Fibroblast of lung (primary cell): ENCODE results near the gene CHD3. TPM values are rescaled to one million over a fixed set of nuclear protein-coding genes. Genes with fewer than 3 reads are reported as not detected.

Source experiments
- DNase-seq, 2 donors: peaks; one replicate each; pipeline versions ENCODE4 v3.0.0 to v3.0.0-alpha.2; 2010; ENCODE audit warnings: low read depth in 2 of 2
- H2AFZ ChIP-seq: 2 replicates; pipeline ENCODE4 v1.5.1; 2012; ENCODE audit warnings: low read length, control low read depth, inconsistent platforms
- H3K27ac ChIP-seq: 2 replicates; pipeline ENCODE4 v1.5.1; 2011; ENCODE audit warnings: low read length, control low read depth; ENCODE audit not compliant: insufficient read depth
- H3K27me3 ChIP-seq: 2 replicates; pipeline ENCODE4 v1.5.1; 2011; ENCODE audit warnings: mild to moderate bottlenecking, low read length; ENCODE audit not compliant: control insufficient read depth, insufficient read depth
- H3K36me3 ChIP-seq: 2 replicates; pipeline ENCODE4 v1.5.1; 2011; ENCODE audit warnings: low read length; ENCODE audit not compliant: control insufficient read depth, insufficient read depth
- H3K4me1 ChIP-seq: 2 replicates; pipeline ENCODE4 v1.5.1; 2011; ENCODE audit warnings: low read length; ENCODE audit not compliant: control insufficient read depth, insufficient read depth; ENCODE audit errors: extremely low read depth
- H3K4me2 ChIP-seq: 2 replicates; pipeline ENCODE4 v1.5.1; 2011; ENCODE audit warnings: low read length, control low read depth; ENCODE audit not compliant: insufficient read depth; ENCODE audit errors: extremely low read depth
- H3K4me3 ChIP-seq, 4 experiments: fragments of 200-600 bp in 1 of 4; sonication (generic) in 1 of 4; replicated peaks in 1 of 4; 2 replicates each; pipeline ENCODE4 v1.5.1; 2011 to 2016; ENCODE audit warnings: low read length in 4 of 4, low read depth in 3 of 4, mild to moderate bottlenecking in 3 of 4, control low read depth in 2 of 4, inconsistent platforms in 1 of 4, mixed read lengths in 1 of 4; ENCODE audit not compliant: insufficient read depth in 1 of 4; ENCODE audit errors: control extremely low read depth in 1 of 4
- H3K79me2 ChIP-seq: 2 replicates; pipeline ENCODE4 v1.5.1; 2012; ENCODE audit warnings: mild to moderate bottlenecking, low read length, inconsistent platforms; ENCODE audit not compliant: control insufficient read depth, insufficient read depth
- H3K9ac ChIP-seq: 2 replicates; pipeline ENCODE4 v1.5.1; 2011; ENCODE audit warnings: mild to moderate bottlenecking, low read length, control low read depth; ENCODE audit not compliant: insufficient read depth
- H3K9me3 ChIP-seq: 2 replicates; pipeline ENCODE4 v1.5.1; 2012; ENCODE audit warnings: low read depth, low read length; ENCODE audit not compliant: control insufficient read depth, insufficient read depth
- H4K20me1 ChIP-seq: 2 replicates; pipeline ENCODE4 v1.5.1; 2011; ENCODE audit warnings: low read length; ENCODE audit not compliant: control insufficient read depth, insufficient read depth; ENCODE audit errors: extremely low read depth
- EZH2 ChIP-seq: IDR thresholded peaks from 2 replicates; pipeline ENCODE4 v1.5.1; 2012; ENCODE audit warnings: low read length, control low read depth, mild to moderate bottlenecking; ENCODE audit errors: missing control alignments
- polyA plus RNA-seq, 2 donors: library from polyadenylated mRNA; depleted of rRNA in 1 of 2; stranded (reverse) in 1 of 2; unstranded in 1 of 2; fragments of >200 nt; gene quantifications; 2 replicates each; pipeline ENCODE4 v1.2.1, GENCODE V29; 2011 to 2012; ENCODE audit warnings: missing spikeins in 1 of 2
- total RNA-seq: library from RNA; depleted of rRNA; stranded (reverse); fragments of >200 nt; gene quantifications from 2 replicates; pipeline ENCODE4 v1.2.1, GENCODE V29; 2014
- TF ChIP-seq, protein P1 (sequence below), 2 donors: IDR thresholded peaks in 1 of 2; conservative IDR thresholded peaks in 1 of 2; 1 replicate in 1 of 2; 2 replicates in 1 of 2; pipeline ENCODE4 v1.5.1; 2011 to 2012; ENCODE audit warnings: low read length in 2 of 2, control low read depth in 1 of 2, inconsistent platforms in 1 of 2, low read depth in 1 of 2, mild to moderate bottlenecking in 1 of 2

The CHD3 gene
- total and polyA plus RNA-seq, 2 donors (not counting 1 experiment from before 2014, with no cell fraction given) = 23.8 to 165 TPM

GRCh38 chr17:7843536-7844291, 44.9 kb upstream of the CHD3 start:
- H3K9me3 ChIP-seq = no peaks in the 10 kb centered on the region
- no peaks in the 10 kb centered on the region for H3K27me3 ChIP-seq
- TF ChIP-seq EZH2 = no peak
- TF ChIP-seq, protein P1, sequence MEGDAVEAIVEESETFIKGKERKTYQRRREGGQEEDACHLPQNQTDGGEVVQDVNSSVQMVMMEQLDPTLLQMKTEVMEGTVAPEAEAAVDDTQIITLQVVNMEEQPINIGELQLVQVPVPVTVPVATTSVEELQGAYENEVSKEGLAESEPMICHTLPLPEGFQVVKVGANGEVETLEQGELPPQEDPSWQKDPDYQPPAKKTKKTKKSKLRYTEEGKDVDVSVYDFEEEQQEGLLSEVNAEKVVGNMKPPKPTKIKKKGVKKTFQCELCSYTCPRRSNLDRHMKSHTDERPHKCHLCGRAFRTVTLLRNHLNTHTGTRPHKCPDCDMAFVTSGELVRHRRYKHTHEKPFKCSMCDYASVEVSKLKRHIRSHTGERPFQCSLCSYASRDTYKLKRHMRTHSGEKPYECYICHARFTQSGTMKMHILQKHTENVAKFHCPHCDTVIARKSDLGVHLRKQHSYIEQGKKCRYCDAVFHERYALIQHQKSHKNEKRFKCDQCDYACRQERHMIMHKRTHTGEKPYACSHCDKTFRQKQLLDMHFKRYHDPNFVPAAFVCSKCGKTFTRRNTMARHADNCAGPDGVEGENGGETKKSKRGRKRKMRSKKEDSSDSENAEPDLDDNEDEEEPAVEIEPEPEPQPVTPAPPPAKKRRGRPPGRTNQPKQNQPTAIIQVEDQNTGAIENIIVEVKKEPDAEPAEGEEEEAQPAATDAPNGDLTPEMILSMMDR (conservative IDR thresholded peaks at IDR 0.05 in 1 of 2, IDR thresholded peaks at IDR 0.05 in 1 of 2; ENCODE audit: low read depth in 1 of 2, low read length in 2 of 2) = no peak
- peak overlapping the region; percentile 99 for H3K4me2 ChIP-seq
- H3K9ac ChIP-seq = peak overlapping the region; percentile 98
- H3K4me1 ChIP-seq = peaks cover 25% of the 10 kb centered on the region
- H4K20me1 ChIP-seq = no peaks in the 10 kb centered on the region
- H2AFZ ChIP-seq = no peak overlapping the region
- DNase-seq = peak; percentile 86 to 88
- H3K4me3 ChIP-seq = peak overlapping the region; percentile 85 to 94 (median 90)
- H3K27ac ChIP-seq = peak overlapping the region; percentile 100
- peaks cover 23% of the 10 kb centered on the region for H3K36me3 ChIP-seq
- peaks cover 44% of the 10 kb centered on the region for H3K79me2 ChIP-seq

DNA sequence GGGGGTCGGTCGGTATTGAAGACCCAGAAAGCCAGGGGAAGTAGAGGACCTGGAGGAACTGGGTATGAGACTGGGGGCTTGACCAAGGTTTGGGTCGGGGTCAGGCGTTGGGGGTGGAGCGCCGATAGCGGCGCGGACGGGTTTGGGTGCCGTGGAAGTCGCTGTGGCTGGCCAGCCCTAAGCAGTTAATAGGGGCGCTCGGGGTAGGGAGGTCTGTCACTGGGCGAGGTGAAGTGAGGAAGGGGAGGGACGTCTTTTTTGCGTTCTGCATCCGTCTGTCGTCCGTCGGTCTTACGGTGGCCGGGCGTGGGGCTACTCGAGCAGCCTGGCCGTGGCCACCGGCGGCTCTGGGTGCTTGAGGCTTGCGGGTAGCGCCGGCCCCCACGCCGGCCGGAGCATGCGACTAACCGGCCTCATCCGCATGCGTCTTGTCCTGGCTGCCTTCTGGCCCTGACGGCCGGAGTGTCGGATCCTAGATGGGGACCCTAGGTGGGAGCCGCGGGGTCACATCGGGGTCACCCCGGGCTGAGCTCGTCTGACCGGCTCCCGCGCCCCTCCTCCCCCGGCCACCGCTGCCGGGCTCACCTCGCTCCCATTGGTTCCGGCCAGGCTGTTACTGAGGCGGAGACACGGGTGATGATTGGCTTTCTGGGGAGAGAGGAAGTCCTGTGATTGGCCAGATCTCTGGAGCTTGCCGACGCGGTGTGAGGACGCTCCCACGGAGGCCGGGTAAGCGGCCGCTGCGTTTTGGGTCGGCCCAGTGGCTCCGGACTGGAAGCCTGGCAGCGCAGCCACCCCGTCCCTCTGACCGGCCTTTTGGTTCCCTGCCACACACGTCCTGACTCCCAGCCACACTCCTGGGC, 44.1 kb upstream of the CHD3 start:
- peak overlapping the region; percentile 100 for H3K27ac ChIP-seq
- peak overlapping the region; percentile 99 for H3K4me2 ChIP-seq
- H3K79me2 ChIP-seq = peaks cover 36% of the 10 kb centered on the region
- no peaks in the 10 kb centered on the region for H3K27me3 ChIP-seq
- H3K9me3 ChIP-seq = no peaks in the 10 kb centered on the region
- no peak overlapping the region for H2AFZ ChIP-seq
- peaks cover 18% of the 10 kb centered on the region for H3K4me1 ChIP-seq
- peak overlapping the region; percentile 98 for H3K9ac ChIP-seq
- no peak for TF ChIP-seq EZH2
- TF ChIP-seq, protein P1 (conservative IDR thresholded peaks at IDR 0.05 in 1 of 2, IDR thresholded peaks at IDR 0.05 in 1 of 2; ENCODE audit: low read depth in 1 of 2, low read length in 2 of 2) = no peak
- peaks cover 30% of the 10 kb centered on the region for H3K36me3 ChIP-seq
- peak; percentile 94 for DNase-seq
- no peaks in the 10 kb centered on the region for H4K20me1 ChIP-seq
- peak overlapping the region; percentile 84 to 92 (median 87) for H3K4me3 ChIP-seq
